PC-9 (cell line): ENCODE data around the gene CDH13. TPM values are rescaled to one million over a fixed set of nuclear protein-coding genes. Genes with fewer than 3 reads are reported as not detected.

Experiments used
- BruUV-seq: library from RNA; stranded (reverse); fragments of 400-500 nt; replicated peaks from 2 replicates; lab custom pipeline; 2021; lab: Mats Ljungman, UMichigan
- CTCF ChIA-PET: fragments of 300-600 bp; sonication (Branson Sonifier 250); formaldehyde crosslinking; loops from one replicate; lab custom pipeline; 2022; ENCODE audit warnings: antibody characterized with exemption; lab: Charles Lee
- POLR2A ChIA-PET: fragments of 300-600 bp; sonication (Branson Sonifier 250); formaldehyde crosslinking; loops from one replicate; lab custom pipeline; 2022; ENCODE audit warnings: antibody characterized with exemption; ENCODE audit not compliant: unreplicated experiment; lab: Charles Lee
- DNase-seq, 2 experiments: peaks; one replicate each; pipeline versions ENCODE4 v3.0.0 to v3.0.0-alpha.2; 2015 to 2022; ENCODE audit warnings: mixed read lengths in 1 of 2
- H2AFZ ChIP-seq: fragments of 200-600 bp; sonication (generic); 2 replicates; pipeline ENCODE4 v1.8.1; 2017; ENCODE audit warnings: antibody characterized with exemption
- H3F3A ChIP-seq: fragments of 200-600 bp; sonication (generic); 2 replicates; pipeline ENCODE4 v1.8.1; 2017; ENCODE audit warnings: antibody characterized with exemption, mild to moderate bottlenecking, low read depth; ENCODE audit not compliant: insufficient read depth
- H3K27ac ChIP-seq: fragments of 200-600 bp; sonication (generic); 2 replicates; pipeline ENCODE4 v1.6.1; 2016; ENCODE audit warnings: mixed run types
- H3K27me3 ChIP-seq: fragments of 200-600 bp; sonication (generic); 2 replicates; pipeline ENCODE4 v1.6.1; 2016; ENCODE audit warnings: low read depth, mixed run types; ENCODE audit not compliant: insufficient read depth
- H3K36me3 ChIP-seq: fragments of 200-600 bp; sonication (generic); 2 replicates; pipeline ENCODE4 v1.6.1; 2016; ENCODE audit warnings: low read depth, mixed run types
- H3K4me1 ChIP-seq: fragments of 200-600 bp; sonication (generic); replicated peaks from 2 replicates; pipeline ENCODE4 v1.6.1; 2016; ENCODE audit warnings: mixed run types; ENCODE audit not compliant: insufficient read depth
- H3K4me2 ChIP-seq: fragments of 200-600 bp; sonication (generic); 2 replicates; pipeline ENCODE4 v1.6.1; 2017; ENCODE audit warnings: mixed run types
- H3K4me3 ChIP-seq: fragments of 200-600 bp; sonication (generic); 2 replicates; pipeline ENCODE4 v1.6.1; 2016; ENCODE audit warnings: mixed run types
- H3K79me2 ChIP-seq: fragments of 200-600 bp; sonication (generic); 2 replicates; pipeline ENCODE4 v1.6.1; 2017; ENCODE audit warnings: low read depth, mixed run types
- H3K9me2 ChIP-seq: fragments of 200-600 bp; sonication (generic); 2 replicates; pipeline ENCODE4 v1.8.1; 2017; ENCODE audit warnings: mild to moderate bottlenecking; ENCODE audit not compliant: insufficient read depth
- H3K9me3 ChIP-seq: fragments of 200-600 bp; sonication (generic); 2 replicates; pipeline ENCODE4 v1.8.1; 2016; ENCODE audit warnings: low read depth; ENCODE audit not compliant: insufficient read depth
- H4K20me1 ChIP-seq: fragments of 200-600 bp; sonication (generic); 2 replicates; pipeline ENCODE4 v1.8.1; 2017; ENCODE audit not compliant: insufficient read depth
- CTCF ChIP-seq: fragments of 200-600 bp; sonication (generic); conservative IDR thresholded peaks from 2 replicates; pipeline ENCODE4 v1.6.1; 2017; ENCODE audit warnings: mixed run types, antibody characterized with exemption, mild to moderate bottlenecking, moderate library complexity
- EZH2 ChIP-seq: fragments of 200-600 bp; sonication (generic); IDR thresholded peaks from 2 replicates; pipeline ENCODE4 v1.8.0; 2017; ENCODE audit warnings: antibody characterized with exemption, low read depth
- intact Hi-C: fragments of 100-400 bp; cut with micrococcal nuclease; formaldehyde crosslinking; loops from one replicate; pipeline ENCODE4 v1.10.0; 2022; ENCODE audit not compliant: unreplicated experiment
- total RNA-seq: library from RNA; stranded (reverse); gene quantifications from 2 replicates; pipeline ENCODE4 v1.2.3, GENCODE V29; 2021

Gene CDH13
- total RNA-seq, 1 experiment from 2014 or later, result 0.24 TPM

GRCh38 chr16:83599789-83600462 lies 973.2 kb downstream of the CDH13 start:
- Histone ChIP-seq H3K9me3 (no peaks in the 10 kb centered on the region), H3K4me1 (no peaks in the 10 kb centered on the region), H3K4me2 (peak overlapping the region; percentile 22; the same call in 1 of the 2 replicates), H3K36me3 (no peaks in the 10 kb centered on the region), H3K27ac (no peak overlapping the region), H3K79me2 (no peaks in the 10 kb centered on the region), H3K27me3 (peaks cover 20% of the 10 kb centered on the region), H3F3A (no peaks in the 10 kb centered on the region), H3K4me3 (no peak overlapping the region), H2AFZ (no peak overlapping the region), H3K9me2 (no peaks in the 10 kb centered on the region), H4K20me1 (no peaks in the 10 kb centered on the region)
- no peak for DNase-seq
- ChIA-PET CTCF (no interaction called here), POLR2A (interaction anchor here (0.6 kb wide), 1 partner anchor 459 kb away, joined by 14 read pairs; no protein-coding TSS in a partner anchor)
- TF ChIP-seq CTCF, result no peak
- no peak for TF ChIP-seq EZH2
- no TSS peak for BruUV-seq
- intact Hi-C loops, result no loop called here

- no peak overlapping the region for H3K27ac ChIP-seq
- ChIA-PET CTCF (no interaction called here), POLR2A (no interaction called here)
- no peak overlapping the region for H3K4me2 ChIP-seq
- H3K79me2 ChIP-seq, result no peaks in the 10 kb centered on the region
- H3K9me3 ChIP-seq, result no peaks in the 10 kb centered on the region
- TF ChIP-seq CTCF, result no peak
- no peak for TF ChIP-seq EZH2
- DNase-seq, result no peak
- no peaks in the 10 kb centered on the region for H4K20me1 ChIP-seq
- no peaks in the 10 kb centered on the region for H3K4me1 ChIP-seq
- BruUV-seq, result no TSS peak
- H3K36me3 ChIP-seq, result no peaks in the 10 kb centered on the region
- no peak overlapping the region for H3K4me3 ChIP-seq
- H3K9me2 ChIP-seq, result no peaks in the 10 kb centered on the region
- intact Hi-C loops, result no loop called here
- no peaks in the 10 kb centered on the region for H3F3A ChIP-seq
- H2AFZ ChIP-seq, result no peak overlapping the region
- H3K27me3 ChIP-seq, result peaks cover 20% of the 10 kb centered on the region
Measured at GRCh38 chr16:83602761-83603722, 976.3 kb downstream of the CDH13 start.

GRCh38 chr16:83603723-83604570 lies 977.2 kb downstream of the CDH13 start:
- Histone ChIP-seq H3K4me2 (no peak overlapping the region), H3K27me3 (peaks cover 20% of the 10 kb centered on the region), H3K36me3 (no peaks in the 10 kb centered on the region), H3K9me2 (no peaks in the 10 kb centered on the region), H3K79me2 (no peaks in the 10 kb centered on the region), H3F3A (no peaks in the 10 kb centered on the region), H3K4me3 (no peak overlapping the region), H3K9me3 (no peaks in the 10 kb centered on the region), H3K27ac (no peak overlapping the region), H3K4me1 (no peaks in the 10 kb centered on the region), H2AFZ (no peak overlapping the region), H4K20me1 (no peaks in the 10 kb centered on the region)
- no TSS peak for BruUV-seq
- no peak for DNase-seq
- intact Hi-C loops, result no loop called here
- TF ChIP-seq CTCF, result no peak
- no peak for TF ChIP-seq EZH2
- ChIA-PET POLR2A (no interaction called here), CTCF (no interaction called here)
